Uterus (tissue), 2 donors: ENCODE measurements around the gene TMEM156.

Experiments
- POLR2A ChIP-seq, 2 donors: fragments of 450-650 bp; IDR thresholded peaks; one replicate each; pipeline ENCODE4 v1.6.1; 2016; ENCODE audit warnings: antibody characterized with exemption in 2 of 2, mild to moderate bottlenecking in 1 of 2, moderate library complexity in 1 of 2
- TF ChIP-seq, protein P1 (sequence below), 4 experiments: fragments of 200-600 bp in 2 of 4; fragments of 450-650 bp in 2 of 4; sonication (generic) in 2 of 4; IDR thresholded peaks; one replicate each; pipeline ENCODE4 v1.5.1; 2016 to 2019; ENCODE audit warnings: antibody characterized with exemption in 4 of 4, mild to moderate bottlenecking in 2 of 4, moderate library complexity in 1 of 4

DNA sequence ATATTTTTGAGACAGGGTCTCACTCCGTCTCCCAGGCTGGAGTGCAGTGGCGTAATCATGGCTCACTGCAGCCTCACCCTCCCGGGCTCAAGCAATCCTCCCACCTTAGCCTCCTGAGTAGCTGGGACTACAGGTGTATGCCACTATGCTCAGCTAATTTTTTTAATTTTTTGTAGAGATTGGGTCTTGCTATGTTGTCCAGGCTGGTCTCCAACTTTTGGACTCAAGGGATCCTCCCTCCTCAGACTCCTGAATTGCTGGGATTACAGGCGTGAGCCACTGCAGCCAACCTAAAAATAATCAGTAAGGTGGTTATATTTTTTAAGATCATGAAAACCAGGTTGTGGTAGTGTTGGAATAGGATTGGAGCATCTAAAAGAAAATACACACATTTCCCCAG is 38.1 kb downstream of the TMEM156 start:
- TF ChIP-seq POLR2A (IDR thresholded peaks at IDR 0.05) = no peak
- TF ChIP-seq, protein P1, sequence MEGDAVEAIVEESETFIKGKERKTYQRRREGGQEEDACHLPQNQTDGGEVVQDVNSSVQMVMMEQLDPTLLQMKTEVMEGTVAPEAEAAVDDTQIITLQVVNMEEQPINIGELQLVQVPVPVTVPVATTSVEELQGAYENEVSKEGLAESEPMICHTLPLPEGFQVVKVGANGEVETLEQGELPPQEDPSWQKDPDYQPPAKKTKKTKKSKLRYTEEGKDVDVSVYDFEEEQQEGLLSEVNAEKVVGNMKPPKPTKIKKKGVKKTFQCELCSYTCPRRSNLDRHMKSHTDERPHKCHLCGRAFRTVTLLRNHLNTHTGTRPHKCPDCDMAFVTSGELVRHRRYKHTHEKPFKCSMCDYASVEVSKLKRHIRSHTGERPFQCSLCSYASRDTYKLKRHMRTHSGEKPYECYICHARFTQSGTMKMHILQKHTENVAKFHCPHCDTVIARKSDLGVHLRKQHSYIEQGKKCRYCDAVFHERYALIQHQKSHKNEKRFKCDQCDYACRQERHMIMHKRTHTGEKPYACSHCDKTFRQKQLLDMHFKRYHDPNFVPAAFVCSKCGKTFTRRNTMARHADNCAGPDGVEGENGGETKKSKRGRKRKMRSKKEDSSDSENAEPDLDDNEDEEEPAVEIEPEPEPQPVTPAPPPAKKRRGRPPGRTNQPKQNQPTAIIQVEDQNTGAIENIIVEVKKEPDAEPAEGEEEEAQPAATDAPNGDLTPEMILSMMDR (IDR thresholded peaks at IDR 0.05) = no peak
